Astrocyte (in vitro differentiated cells and primary cell): ENCODE measurements around the gene KIF26B.

ENCODE experiments used
- CTCF ChIP-seq: IDR thresholded peaks from 2 replicates; pipeline ENCODE4 v1.5.1; 2011; ENCODE audit warnings: low read depth, mild to moderate bottlenecking, inconsistent platforms, low read length, moderate library complexity; ENCODE audit not compliant: insufficient read depth
- EZH2 ChIP-seq: IDR thresholded peaks from 2 replicates; pipeline ENCODE4 v1.6.1; 2012; ENCODE audit warnings: mild to moderate bottlenecking, low read length, inconsistent platforms; ENCODE audit not compliant: insufficient read depth

GRCh38 chr1:245718123-245718522 is 563.3 kb downstream of the KIF26B start:
- no peak for TF ChIP-seq CTCF
- no peak for TF ChIP-seq EZH2
